ENCODE results near the gene NSMCE3. TPM values are rescaled to one million over a fixed set of nuclear protein-coding genes. Genes with fewer than 3 reads are reported as not detected.

NSMCE3 gene
- polyA plus RNA-seq (2013, experiment 1 of 4), result 12.2 TPM
- polyA plus RNA-seq (2013, experiment 2 of 4), result 13.5 TPM
- 12.5 TPM for polyA plus RNA-seq (2013, experiment 3 of 4)
- 14.1 TPM for polyA plus RNA-seq (2013, experiment 4 of 4)

GRCh38 chr15:29269485-29270168 is at the start of gene NSMCE3:
TSS of gene NSMCE3 (minus strand) at chr15:29269822. CDS start at chr15:29269705, 117 bp downstream.
- Histone ChIP-seq H3K4me1 (ENCODE audit: control insufficient read depth, insufficient read depth, low read length) (peaks cover 6% of the 10 kb centered on the region), H3K27me3 (ENCODE audit: control insufficient read depth, insufficient read depth, low read length, poor library complexity, severe bottlenecking) (no peaks in the 10 kb centered on the region), H3K36me3 (ENCODE audit: control insufficient read depth, insufficient read depth, low read length) (no peaks in the 10 kb centered on the region), H3K27ac (ENCODE audit: insufficient read depth, low read depth, low read length, poor library complexity, severe bottlenecking) (peak within 1 kb of the TSS; percentile 64), H3K9me3 (ENCODE audit: control insufficient read depth, low read length) (no peaks in the 10 kb centered on the region), H3K4me3 (ENCODE audit: insufficient read depth, low read depth, low read length) (peak within 1 kb of the TSS; percentile 76)
- 0 to 1% methylated on average over 67 to 68 of the region's 68 CpGs for WGBS, 2 experiments

- no peak overlapping the region for H3K27ac ChIP-seq (ENCODE audit: insufficient read depth, low read depth, low read length, poor library complexity, severe bottlenecking)
- no peaks in the 10 kb centered on the region for H3K9me3 ChIP-seq (ENCODE audit: control insufficient read depth, low read length)
- no peak overlapping the region for H3K4me3 ChIP-seq (ENCODE audit: insufficient read depth, low read depth, low read length)
- H3K36me3 ChIP-seq (ENCODE audit: control insufficient read depth, insufficient read depth, low read length), result no peaks in the 10 kb centered on the region
- WGBS, 2 experiments, result 95 to 100% methylated on average over 1 to 2 of the region's 3 CpGs
- no peaks in the 10 kb centered on the region for H3K27me3 ChIP-seq (ENCODE audit: control insufficient read depth, insufficient read depth, low read length, poor library complexity, severe bottlenecking)
- no peaks in the 10 kb centered on the region for H3K4me1 ChIP-seq (ENCODE audit: control insufficient read depth, insufficient read depth, low read length)
Observed at GRCh38 chr15:29316422-29316821, 46.8 kb upstream of the NSMCE3 start.

DNA sequence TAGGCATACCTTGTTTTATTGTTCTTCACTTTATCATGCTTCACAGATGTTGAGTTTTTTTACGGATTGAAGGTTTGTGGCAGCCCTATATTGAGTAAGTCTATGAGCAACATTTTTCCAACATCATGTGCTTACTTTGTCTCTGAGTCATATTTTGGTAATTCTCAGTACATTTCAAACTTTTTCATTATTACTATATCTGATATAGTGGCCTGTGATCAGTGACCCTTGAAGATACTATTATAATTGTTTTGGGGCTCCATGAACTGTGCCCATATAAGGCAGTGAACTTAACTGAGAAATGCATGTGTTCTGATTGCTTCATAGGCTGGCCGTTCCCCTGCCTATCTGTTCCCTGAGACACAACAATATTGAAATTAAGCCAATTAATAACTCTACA is 42.8 kb upstream of the NSMCE3 start:
- H3K9me3 ChIP-seq (ENCODE audit: control insufficient read depth, low read length), result no peaks in the 10 kb centered on the region
- no peak overlapping the region for H3K27ac ChIP-seq (ENCODE audit: insufficient read depth, low read depth, low read length, poor library complexity, severe bottlenecking)
- 93 to 100% methylated on average over 1 to 2 of the region's 2 CpGs for WGBS, 2 experiments

DNA sequence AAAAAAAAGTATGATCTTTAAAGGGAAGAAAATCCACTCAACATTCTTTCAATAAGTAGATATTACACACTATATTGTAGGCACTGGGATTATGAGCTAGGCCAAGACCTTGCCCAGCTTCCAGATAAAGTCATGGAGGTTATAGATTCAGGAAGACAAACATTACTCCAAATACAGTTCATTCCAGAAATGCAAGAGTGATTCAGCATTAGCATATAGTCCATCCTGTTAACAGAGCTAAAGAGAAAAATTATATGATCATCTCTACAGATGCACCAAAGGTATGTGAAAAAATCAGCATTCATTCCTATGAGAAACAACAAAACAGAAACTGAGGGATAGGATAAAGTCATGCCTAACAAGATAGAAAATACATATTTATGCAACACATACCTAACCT is 42.1 kb upstream of the NSMCE3 start:
- H3K27ac ChIP-seq (ENCODE audit: insufficient read depth, low read depth, low read length, poor library complexity, severe bottlenecking), result no peak overlapping the region
- no peaks in the 10 kb centered on the region for H3K4me1 ChIP-seq (ENCODE audit: control insufficient read depth, insufficient read depth, low read length)
- no peak overlapping the region for H3K4me3 ChIP-seq (ENCODE audit: insufficient read depth, low read depth, low read length)
- H3K36me3 ChIP-seq (ENCODE audit: control insufficient read depth, insufficient read depth, low read length), result no peaks in the 10 kb centered on the region
- H3K27me3 ChIP-seq (ENCODE audit: control insufficient read depth, insufficient read depth, low read length, poor library complexity, severe bottlenecking), result no peaks in the 10 kb centered on the region
- H3K9me3 ChIP-seq (ENCODE audit: control insufficient read depth, low read length), result no peaks in the 10 kb centered on the region

More for the DNA sequence above, 42.8 kb upstream of the NSMCE3 start:
- Histone ChIP-seq H3K4me1 (ENCODE audit: control insufficient read depth, insufficient read depth, low read length) (no peaks in the 10 kb centered on the region), H3K27me3 (ENCODE audit: control insufficient read depth, insufficient read depth, low read length, poor library complexity, severe bottlenecking) (no peaks in the 10 kb centered on the region), H3K4me3 (ENCODE audit: insufficient read depth, low read depth, low read length) (no peak overlapping the region), H3K36me3 (ENCODE audit: control insufficient read depth, insufficient read depth, low read length) (no peaks in the 10 kb centered on the region)

DNA sequence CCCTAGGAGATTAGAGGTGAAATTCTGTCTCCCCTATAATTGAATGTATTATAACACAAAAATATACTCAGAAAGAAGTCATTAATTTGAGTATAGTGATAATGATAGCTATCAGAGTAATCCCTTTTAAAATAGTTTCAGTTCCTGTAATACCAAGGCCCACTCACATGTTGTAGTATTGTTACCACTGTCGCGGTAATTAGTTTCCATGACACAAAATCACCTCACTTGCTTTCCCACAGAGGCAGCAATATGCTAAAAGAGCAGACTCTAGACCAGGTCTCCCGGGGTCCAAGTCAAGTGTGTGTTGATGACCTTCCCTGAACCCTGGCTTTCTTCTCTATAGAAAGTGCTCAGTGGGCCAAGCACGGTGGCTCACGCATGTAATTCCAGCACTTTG is 39.5 kb upstream of the NSMCE3 start:
- Histone ChIP-seq H3K27me3 (ENCODE audit: control insufficient read depth, insufficient read depth, low read length, poor library complexity, severe bottlenecking) (no peaks in the 10 kb centered on the region), H3K27ac (ENCODE audit: insufficient read depth, low read depth, low read length, poor library complexity, severe bottlenecking) (no peak overlapping the region), H3K36me3 (ENCODE audit: control insufficient read depth, insufficient read depth, low read length) (no peaks in the 10 kb centered on the region), H3K4me1 (ENCODE audit: control insufficient read depth, insufficient read depth, low read length) (no peaks in the 10 kb centered on the region), H3K4me3 (ENCODE audit: insufficient read depth, low read depth, low read length) (no peak overlapping the region), H3K9me3 (ENCODE audit: control insufficient read depth, low read length) (no peaks in the 10 kb centered on the region)
- 92 to 95% methylated on average over 5 of the region's 5 CpGs for WGBS, 2 experiments

DNA sequence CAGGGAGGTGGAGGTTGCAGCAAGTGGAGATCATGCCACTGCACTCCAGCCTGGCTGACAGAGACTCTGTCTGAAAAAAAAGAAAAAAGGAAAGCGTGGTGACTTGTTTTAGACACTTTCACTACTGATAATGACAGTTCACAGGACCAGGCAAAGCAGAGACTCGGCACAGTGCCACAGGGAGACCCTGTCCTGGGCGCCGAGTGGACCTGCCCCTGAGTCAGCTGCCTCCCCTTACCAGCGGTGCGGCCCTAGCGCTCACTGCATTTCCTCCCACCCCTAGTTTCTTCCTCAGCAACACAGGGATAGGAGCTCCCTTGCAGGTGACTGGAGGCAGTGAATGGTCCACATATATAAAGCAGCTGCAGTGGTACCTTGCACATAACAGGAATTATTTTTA is 38.7 kb upstream of the NSMCE3 start:
- Histone ChIP-seq H3K4me3 (ENCODE audit: insufficient read depth, low read depth, low read length) (no peak overlapping the region), H3K27ac (ENCODE audit: insufficient read depth, low read depth, low read length, poor library complexity, severe bottlenecking) (no peak overlapping the region), H3K27me3 (ENCODE audit: control insufficient read depth, insufficient read depth, low read length, poor library complexity, severe bottlenecking) (no peaks in the 10 kb centered on the region), H3K36me3 (ENCODE audit: control insufficient read depth, insufficient read depth, low read length) (no peaks in the 10 kb centered on the region), H3K9me3 (ENCODE audit: control insufficient read depth, low read length) (no peaks in the 10 kb centered on the region), H3K4me1 (ENCODE audit: control insufficient read depth, insufficient read depth, low read length) (no peaks in the 10 kb centered on the region)
- 89 to 91% methylated on average over 7 of the region's 7 CpGs for WGBS, 2 experiments

DNA sequence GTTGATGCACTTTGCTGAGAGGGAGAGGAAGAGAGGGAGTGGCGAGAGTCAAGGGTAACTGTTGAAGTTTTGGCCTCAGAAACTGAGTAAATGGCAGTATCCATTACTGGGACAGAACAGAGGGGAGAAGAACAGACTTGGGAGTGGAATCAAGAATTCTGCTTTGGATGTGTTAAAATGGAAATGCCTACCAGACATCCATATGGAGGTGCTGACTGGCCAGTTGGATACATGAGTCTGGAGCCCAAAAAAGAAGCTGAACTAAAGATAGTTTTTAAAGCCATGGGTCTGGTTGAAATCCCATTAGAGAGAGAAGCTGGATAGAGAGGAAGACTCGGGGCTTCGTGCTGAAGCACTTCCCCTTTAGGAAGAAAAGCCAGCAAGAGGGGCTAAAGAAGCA is 35.9 kb upstream of the NSMCE3 start:
- no peaks in the 10 kb centered on the region for H3K36me3 ChIP-seq (ENCODE audit: control insufficient read depth, insufficient read depth, low read length)
- H3K9me3 ChIP-seq (ENCODE audit: control insufficient read depth, low read length), result no peaks in the 10 kb centered on the region
- H3K4me1 ChIP-seq (ENCODE audit: control insufficient read depth, insufficient read depth, low read length), result no peaks in the 10 kb centered on the region
- no peaks in the 10 kb centered on the region for H3K27me3 ChIP-seq (ENCODE audit: control insufficient read depth, insufficient read depth, low read length, poor library complexity, severe bottlenecking)
- H3K27ac ChIP-seq (ENCODE audit: insufficient read depth, low read depth, low read length, poor library complexity, severe bottlenecking), result no peak overlapping the region
- no peak overlapping the region for H3K4me3 ChIP-seq (ENCODE audit: insufficient read depth, low read depth, low read length)
- WGBS, 2 experiments, result 90 to 93% methylated on average over 3 of the region's 3 CpGs

GRCh38 chr15:29302871-29303270 is 33.2 kb upstream of the NSMCE3 start:
- Histone ChIP-seq H3K27ac (ENCODE audit: insufficient read depth, low read depth, low read length, poor library complexity, severe bottlenecking) (no peak overlapping the region), H3K27me3 (ENCODE audit: control insufficient read depth, insufficient read depth, low read length, poor library complexity, severe bottlenecking) (no peaks in the 10 kb centered on the region), H3K4me1 (ENCODE audit: control insufficient read depth, insufficient read depth, low read length) (no peaks in the 10 kb centered on the region), H3K4me3 (ENCODE audit: insufficient read depth, low read depth, low read length) (no peak overlapping the region), H3K9me3 (ENCODE audit: control insufficient read depth, low read length) (no peaks in the 10 kb centered on the region), H3K36me3 (ENCODE audit: control insufficient read depth, insufficient read depth, low read length) (no peaks in the 10 kb centered on the region)
- WGBS, 2 experiments, result 92 to 94% methylated on average over 7 of the region's 7 CpGs

- Histone ChIP-seq H3K4me1 (ENCODE audit: control insufficient read depth, insufficient read depth, low read length) (no peaks in the 10 kb centered on the region), H3K9me3 (ENCODE audit: control insufficient read depth, low read length) (no peaks in the 10 kb centered on the region), H3K36me3 (ENCODE audit: control insufficient read depth, insufficient read depth, low read length) (no peaks in the 10 kb centered on the region), H3K4me3 (ENCODE audit: insufficient read depth, low read depth, low read length) (no peak overlapping the region), H3K27ac (ENCODE audit: insufficient read depth, low read depth, low read length, poor library complexity, severe bottlenecking) (no peak overlapping the region), H3K27me3 (ENCODE audit: control insufficient read depth, insufficient read depth, low read length, poor library complexity, severe bottlenecking) (no peaks in the 10 kb centered on the region)
Observed at GRCh38 chr15:29299784-29300183, 30.2 kb upstream of the NSMCE3 start.

GRCh38 chr15:29299331-29299730 is 29.7 kb upstream of the NSMCE3 start:
- 90 to 94% methylated on average over 3 of the region's 3 CpGs for WGBS, 2 experiments
- H3K9me3 ChIP-seq (ENCODE audit: control insufficient read depth, low read length), result no peaks in the 10 kb centered on the region

More at GRCh38 chr15:29299331-29299730, 29.7 kb upstream of the NSMCE3 start:
- H3K4me3 ChIP-seq (ENCODE audit: insufficient read depth, low read depth, low read length), result no peak overlapping the region
- no peak overlapping the region for H3K27ac ChIP-seq (ENCODE audit: insufficient read depth, low read depth, low read length, poor library complexity, severe bottlenecking)
- no peaks in the 10 kb centered on the region for H3K4me1 ChIP-seq (ENCODE audit: control insufficient read depth, insufficient read depth, low read length)
- no peaks in the 10 kb centered on the region for H3K36me3 ChIP-seq (ENCODE audit: control insufficient read depth, insufficient read depth, low read length)
- H3K27me3 ChIP-seq (ENCODE audit: control insufficient read depth, insufficient read depth, low read length, poor library complexity, severe bottlenecking), result no peaks in the 10 kb centered on the region
